Endothelial cell of umbilical vein (primary cell): ENCODE results near the gene CSNK1G2. TPM values are rescaled to one million over a fixed set of nuclear protein-coding genes. Genes with fewer than 3 reads are reported as not detected.

Experiments used
- BruUV-seq: library from RNA; stranded (reverse); fragments of 400-500 nt; replicated peaks from 2 replicates; lab custom pipeline; 2021; lab: Mats Ljungman, UMichigan
- CTCF ChIA-PET: fragments of 300-600, 350-600 bp; sonication (Branson Sonifier 250); formaldehyde crosslinking; loops from one replicate; lab custom pipeline; 2021; ENCODE audit warnings: antibody characterized with exemption, inconsistent platforms; lab: Charles Lee
- POLR2A ChIA-PET: fragments of 300-600, 350-600 bp; sonication (Branson Sonifier 250); formaldehyde crosslinking; loops from one replicate; lab custom pipeline; 2021; ENCODE audit warnings: antibody characterized with exemption, inconsistent platforms; lab: Charles Lee
- DNase-seq: peaks from one replicate; pipeline ENCODE4 v3.0.0-alpha.2; 2011; ENCODE audit warnings: low read depth, low spot score
- FAIRE-seq: peaks from 2 replicates; lab custom pipeline; 2011; peaks lifted over from hg19 to GRCh38; lab: Jason Lieb, UNC
- H2AFZ ChIP-seq: 2 replicates; pipeline ENCODE4 v1.6.0; 2012; ENCODE audit warnings: low read depth, low read length, control low read depth, inconsistent platforms
- H3K27ac ChIP-seq: 2 replicates; pipeline ENCODE4 v1.5.1; 2011; ENCODE audit warnings: low read depth, mild to moderate bottlenecking, control low read depth, low read length, moderate library complexity; ENCODE audit not compliant: insufficient read depth
- H3K27me3 ChIP-seq, 2 experiments: 2 replicates each; pipeline versions ENCODE4 v1.6.0 to v1.6.1; 2011; ENCODE audit warnings: low read length in 2 of 2, mixed read lengths in 1 of 2; ENCODE audit not compliant: control insufficient read depth in 2 of 2, insufficient read depth in 2 of 2
- H3K36me3 ChIP-seq, 2 experiments: 2 replicates in 1 of 2; 3 replicates in 1 of 2; pipeline ENCODE4 v1.5.1; 2011; ENCODE audit warnings: low read length in 2 of 2, mild to moderate bottlenecking in 1 of 2, moderate library complexity in 1 of 2; ENCODE audit not compliant: control insufficient read depth in 2 of 2, insufficient read depth in 2 of 2; ENCODE audit errors: extremely low read depth in 1 of 2
- H3K4me1 ChIP-seq: 3 replicates; pipeline ENCODE4 v1.5.1; 2011; ENCODE audit warnings: mild to moderate bottlenecking, low read length; ENCODE audit not compliant: control insufficient read depth, insufficient read depth; ENCODE audit errors: extremely low read depth
- H3K4me2 ChIP-seq: 2 replicates; pipeline ENCODE4 v1.6.1; 2011; ENCODE audit warnings: low read length, control low read depth, mixed read lengths; ENCODE audit not compliant: insufficient read depth
- H3K4me3 ChIP-seq, 3 experiments: fragments of 200-600 bp in 1 of 3; sonication (generic), shearing (Covaris generic) in 1 of 3; replicated peaks in 1 of 3; 2 replicates each; pipeline ENCODE4 v1.5.1; 2011 to 2016; ENCODE audit warnings: control low read depth in 3 of 3, low read length in 3 of 3, mild to moderate bottlenecking in 2 of 3, inconsistent platforms in 1 of 3, low read depth in 1 of 3, moderate library complexity in 1 of 3; ENCODE audit not compliant: insufficient read depth in 1 of 3
- H3K79me2 ChIP-seq: 2 replicates; pipeline ENCODE4 v1.6.0; 2012; ENCODE audit warnings: low read length, inconsistent platforms; ENCODE audit not compliant: control insufficient read depth, insufficient read depth
- H3K9ac ChIP-seq: replicated peaks from 2 replicates; pipeline ENCODE3; 2011; ENCODE audit warnings: low read length, control low read depth; ENCODE audit not compliant: insufficient read depth; ENCODE audit errors: extremely low read depth
- H3K9me1 ChIP-seq: replicated peaks from 3 replicates; pipeline ENCODE4 v1.6.0; 2011; ENCODE audit warnings: mild to moderate bottlenecking, low read length; ENCODE audit not compliant: control insufficient read depth, insufficient read depth; ENCODE audit errors: extremely low read depth
- H3K9me3 ChIP-seq: replicated peaks from 2 replicates; pipeline ENCODE4 v1.5.1; 2012; ENCODE audit warnings: low read length, inconsistent platforms; ENCODE audit not compliant: control insufficient read depth, insufficient read depth
- H4K20me1 ChIP-seq: replicated peaks from 2 replicates; pipeline ENCODE3; 2011; ENCODE audit warnings: mild to moderate bottlenecking, low read length; ENCODE audit not compliant: control insufficient read depth, insufficient read depth; ENCODE audit errors: extremely low read depth
- EZH2 ChIP-seq: IDR thresholded peaks from 2 replicates; pipeline ENCODE4 v1.6.1; 2012; ENCODE audit warnings: borderline replicate concordance, low read depth, mild to moderate bottlenecking, moderate library complexity, low read length, inconsistent platforms; ENCODE audit not compliant: severe bottlenecking
- FOS ChIP-seq: IDR thresholded peaks from 2 replicates; pipeline ENCODE4 v1.6.1; 2011; ENCODE audit warnings: mild to moderate bottlenecking, low read length, moderate library complexity, borderline replicate concordance; ENCODE audit not compliant: insufficient read depth
- GATA2 ChIP-seq: IDR thresholded peaks from 2 replicates; pipeline ENCODE4 v1.7.0; 2011; ENCODE audit warnings: low read depth, mild to moderate bottlenecking, moderate library complexity, mixed read lengths, low read length; ENCODE audit not compliant: insufficient read length, insufficient read depth
- JUN ChIP-seq: IDR thresholded peaks from 2 replicates; pipeline ENCODE4 v1.6.1; 2011; ENCODE audit warnings: borderline replicate concordance, low read depth; ENCODE audit not compliant: insufficient read length, insufficient read depth
- MAX ChIP-seq: IDR thresholded peaks from 2 replicates; pipeline ENCODE4 v1.6.1; 2011; ENCODE audit not compliant: insufficient read depth, insufficient read length
- MYC ChIP-seq: IDR thresholded peaks from one replicate; pipeline ENCODE4 v1.6.1; 2011; ENCODE audit warnings: mild to moderate bottlenecking, low read depth, low read length
- POLR2A ChIP-seq: IDR thresholded peaks from 2 replicates; pipeline ENCODE4 v1.6.1; 2012; ENCODE audit warnings: low read depth, mild to moderate bottlenecking, control low read depth, low read length
- dilution Hi-C: fragments of 300-500 bp; cut with MboI; formaldehyde crosslinking; loops from one replicate; pipeline ENCODE4 v1.15.0; 2019; ENCODE audit warnings: low sequenced_read_pairs; ENCODE audit not compliant: extremely low pct_ligation_motif_present
- intact Hi-C: fragments of 100-400 bp; cut with micrococcal nuclease; formaldehyde crosslinking; loops from one replicate; pipeline ENCODE4 v1.10.0; 2022
- polyA plus RNA-seq, 4 experiments: library from polyadenylated mRNA; depleted of rRNA in 3 of 4; stranded (reverse) in 3 of 4; unstranded in 1 of 4; fragments of >200 nt; gene quantifications; 2 replicates each; pipeline versions ENCODE4 v1.2.1 to v1.2.3, GENCODE V29; 2011 to 2012; ENCODE audit warnings: missing spikeins in 1 of 4
- total RNA-seq: library from RNA; stranded (reverse); gene quantifications from 2 replicates; pipeline ENCODE4 v1.2.3, GENCODE V29; 2021
- TF ChIP-seq, protein P1 (sequence below), 2 donors: IDR thresholded peaks; 1 replicate in 1 of 2; 2 replicates in 1 of 2; pipeline ENCODE4 v1.5.1; 2011; ENCODE audit warnings: low read length in 2 of 2, mild to moderate bottlenecking in 2 of 2, moderate library complexity in 2 of 2, control low read depth in 1 of 2, inconsistent platforms in 1 of 2, low read depth in 1 of 2; ENCODE audit not compliant: insufficient read depth in 1 of 2; ENCODE audit errors: extremely low read depth in 1 of 2

CSNK1G2 gene
- total and polyA plus RNA-seq, 2 donors (not counting 3 experiments of a cell fraction or from before 2014, with no cell fraction given), result 96.6 to 110 TPM

DNA sequence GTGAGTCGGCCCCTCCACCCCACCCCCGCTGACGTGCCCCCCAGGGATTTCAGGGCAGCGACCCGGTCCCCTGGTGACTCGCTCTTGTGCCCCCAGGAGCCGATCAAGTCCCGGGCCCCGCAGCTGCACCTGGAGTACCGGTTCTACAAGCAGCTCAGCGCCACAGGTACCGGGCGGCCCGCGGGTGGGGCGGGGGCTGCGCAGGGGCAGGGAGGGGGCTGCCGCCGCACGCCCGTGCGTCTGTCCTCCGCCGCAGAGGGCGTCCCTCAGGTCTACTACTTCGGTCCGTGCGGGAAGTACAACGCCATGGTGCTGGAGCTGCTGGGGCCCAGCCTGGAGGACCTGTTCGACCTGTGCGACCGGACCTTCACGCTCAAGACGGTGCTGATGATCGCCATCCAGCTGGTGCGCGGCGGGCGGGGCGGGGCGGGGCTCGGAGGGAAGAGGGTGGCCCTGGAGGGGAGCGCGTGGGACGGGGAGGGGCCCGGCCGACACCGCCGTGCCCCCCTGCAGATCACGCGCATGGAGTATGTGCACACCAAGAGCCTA lies 37.4 kb downstream of the CSNK1G2 start:
- intact Hi-C loops (no loop called here), dilution Hi-C loops (no loop called here)
- H3K36me3 ChIP-seq, result peaks cover 5 to 35% of the 10 kb centered on the region in 2 experiments
- ChIA-PET CTCF (no interaction called here), POLR2A (no interaction called here)
- H3K4me3 ChIP-seq, result no peak overlapping the region
- TF ChIP-seq GATA2, result no peak
- TF ChIP-seq, protein P1, sequence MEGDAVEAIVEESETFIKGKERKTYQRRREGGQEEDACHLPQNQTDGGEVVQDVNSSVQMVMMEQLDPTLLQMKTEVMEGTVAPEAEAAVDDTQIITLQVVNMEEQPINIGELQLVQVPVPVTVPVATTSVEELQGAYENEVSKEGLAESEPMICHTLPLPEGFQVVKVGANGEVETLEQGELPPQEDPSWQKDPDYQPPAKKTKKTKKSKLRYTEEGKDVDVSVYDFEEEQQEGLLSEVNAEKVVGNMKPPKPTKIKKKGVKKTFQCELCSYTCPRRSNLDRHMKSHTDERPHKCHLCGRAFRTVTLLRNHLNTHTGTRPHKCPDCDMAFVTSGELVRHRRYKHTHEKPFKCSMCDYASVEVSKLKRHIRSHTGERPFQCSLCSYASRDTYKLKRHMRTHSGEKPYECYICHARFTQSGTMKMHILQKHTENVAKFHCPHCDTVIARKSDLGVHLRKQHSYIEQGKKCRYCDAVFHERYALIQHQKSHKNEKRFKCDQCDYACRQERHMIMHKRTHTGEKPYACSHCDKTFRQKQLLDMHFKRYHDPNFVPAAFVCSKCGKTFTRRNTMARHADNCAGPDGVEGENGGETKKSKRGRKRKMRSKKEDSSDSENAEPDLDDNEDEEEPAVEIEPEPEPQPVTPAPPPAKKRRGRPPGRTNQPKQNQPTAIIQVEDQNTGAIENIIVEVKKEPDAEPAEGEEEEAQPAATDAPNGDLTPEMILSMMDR (IDR thresholded peaks at IDR 0.05; ENCODE audit: extremely low read depth in 1 of 2, insufficient read depth in 1 of 2, low read depth in 1 of 2, low read length in 2 of 2), result no peak
- TF ChIP-seq POLR2A, result no peak
- no peak for TF ChIP-seq EZH2
- TF ChIP-seq FOS, result no peak
- no peak overlapping the region for H3K4me2 ChIP-seq
- DNase-seq (no peak), FAIRE-seq (no peak)
- no peaks in the 10 kb centered on the region for H3K9me1 ChIP-seq
- H3K9ac ChIP-seq, result no peak overlapping the region
- no peak overlapping the region for H3K27ac ChIP-seq
- peaks cover 12% of the 10 kb centered on the region for H3K79me2 ChIP-seq
- H3K9me3 ChIP-seq, result no peaks in the 10 kb centered on the region
- no peak overlapping the region for H2AFZ ChIP-seq
- H3K4me1 ChIP-seq, result no peaks in the 10 kb centered on the region
- H4K20me1 ChIP-seq, result no peaks in the 10 kb centered on the region
- H3K27me3 ChIP-seq, result no peaks in the 10 kb centered on the region
- BruUV-seq, result no TSS peak

DNA sequence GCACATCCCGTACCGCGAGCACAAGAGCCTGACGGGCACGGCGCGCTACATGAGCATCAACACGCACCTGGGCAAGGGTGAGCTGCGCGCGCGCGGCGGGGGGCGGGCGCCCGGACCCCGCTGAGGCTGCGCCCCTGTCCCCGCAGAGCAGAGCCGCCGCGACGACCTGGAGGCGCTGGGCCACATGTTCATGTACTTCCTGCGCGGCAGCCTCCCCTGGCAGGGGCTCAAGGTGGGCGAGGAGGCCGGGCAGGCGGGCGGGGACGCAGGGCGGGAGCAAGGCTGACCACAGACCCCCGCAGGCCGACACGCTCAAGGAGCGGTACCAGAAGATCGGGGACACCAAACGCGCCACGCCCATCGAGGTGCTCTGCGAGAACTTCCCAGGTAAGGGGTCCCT lies 38.0 kb downstream of the CSNK1G2 start:
- intact Hi-C loops (no loop called here), dilution Hi-C loops (no loop called here)
- ChIA-PET POLR2A (no interaction called here), CTCF (no interaction called here)
- Histone ChIP-seq H3K9me3 (no peaks in the 10 kb centered on the region), H3K4me3 (no peak overlapping the region), H3K27me3 (no peaks in the 10 kb centered on the region), H3K9me1 (no peaks in the 10 kb centered on the region), H3K79me2 (peaks cover 10% of the 10 kb centered on the region), H4K20me1 (no peaks in the 10 kb centered on the region), H3K4me2 (no peak overlapping the region), H3K36me3 (peaks cover 5 to 35% of the 10 kb centered on the region in 2 experiments), H3K4me1 (no peaks in the 10 kb centered on the region), H2AFZ (no peak overlapping the region), H3K9ac (no peak overlapping the region), H3K27ac (no peak overlapping the region)
- DNase-seq (no peak), FAIRE-seq (no peak)
- TF ChIP-seq MYC (no peak), EZH2 (no peak), MAX (no peak), JUN (no peak), POLR2A (no peak)
- TF ChIP-seq, protein P1 (IDR thresholded peaks at IDR 0.05; ENCODE audit: extremely low read depth in 1 of 2, insufficient read depth in 1 of 2, low read depth in 1 of 2, low read length in 2 of 2), result no peak
- BruUV-seq, result no TSS peak
